ENCODE results near the gene SP3.

- TF ChIP-seq CTCF (IDR thresholded peaks at IDR 0.05): no peak
- no peak for TF ChIP-seq SIN3A (IDR thresholded peaks at IDR 0.05; ENCODE audit: borderline replicate concordance, insufficient read depth, low read depth, low read length)
- TF ChIP-seq POLR2AphosphoS5 (IDR thresholded peaks at IDR 0.05; ENCODE audit: low read depth, low read length): no peak
- TF ChIP-seq TCF7L2 (IDR thresholded peaks at IDR 0.05; ENCODE audit: low read depth, low read length): no peak
Observed at GRCh38 chr2:173892341-173892740, 72.8 kb downstream of the SP3 start.

Measured in Panc1 (cell line).